HUES64 (cell line): Measurements from ENCODE around the gene SRC.

Experiments used
- H3K27ac ChIP-seq: 2 replicates; pipeline ENCODE4 v1.7.0; 2013; ENCODE audit warnings: low read depth, low read length, inconsistent platforms
- H3K27me3 ChIP-seq: 2 replicates; pipeline ENCODE4 v1.6.1; 2013; ENCODE audit warnings: mild to moderate bottlenecking, low read length; ENCODE audit not compliant: insufficient read depth
- H3K36me3 ChIP-seq: 2 replicates; pipeline ENCODE4 v1.6.1; 2013; ENCODE audit warnings: mild to moderate bottlenecking, low read length; ENCODE audit not compliant: insufficient read depth
- H3K4me1 ChIP-seq: 2 replicates; pipeline ENCODE4 v1.6.1; 2013; ENCODE audit warnings: mild to moderate bottlenecking, low read length, moderate library complexity; ENCODE audit not compliant: insufficient read depth
- H3K4me3 ChIP-seq: 2 replicates; pipeline ENCODE4 v1.5.1; 2013; ENCODE audit warnings: mild to moderate bottlenecking, low read length, moderate library complexity
- H3K9ac ChIP-seq: 2 replicates; pipeline ENCODE4 v1.6.1; 2013; ENCODE audit warnings: mild to moderate bottlenecking, low read depth, low read length
- H3K9me3 ChIP-seq: 2 replicates; pipeline ENCODE4 v1.6.1; 2013; ENCODE audit warnings: low read depth, low read length; ENCODE audit not compliant: insufficient read depth
- WGBS: fragments of 150-250, 120-280 bp; methylation state at CpG from one replicate; pipeline ENCODE4 v1.1.7; 2013; ENCODE audit warnings: missing lambda C conversion rate; 5-methylcytosine and 5-hydroxymethylcytosine counted together

The SRC gene

DNA sequence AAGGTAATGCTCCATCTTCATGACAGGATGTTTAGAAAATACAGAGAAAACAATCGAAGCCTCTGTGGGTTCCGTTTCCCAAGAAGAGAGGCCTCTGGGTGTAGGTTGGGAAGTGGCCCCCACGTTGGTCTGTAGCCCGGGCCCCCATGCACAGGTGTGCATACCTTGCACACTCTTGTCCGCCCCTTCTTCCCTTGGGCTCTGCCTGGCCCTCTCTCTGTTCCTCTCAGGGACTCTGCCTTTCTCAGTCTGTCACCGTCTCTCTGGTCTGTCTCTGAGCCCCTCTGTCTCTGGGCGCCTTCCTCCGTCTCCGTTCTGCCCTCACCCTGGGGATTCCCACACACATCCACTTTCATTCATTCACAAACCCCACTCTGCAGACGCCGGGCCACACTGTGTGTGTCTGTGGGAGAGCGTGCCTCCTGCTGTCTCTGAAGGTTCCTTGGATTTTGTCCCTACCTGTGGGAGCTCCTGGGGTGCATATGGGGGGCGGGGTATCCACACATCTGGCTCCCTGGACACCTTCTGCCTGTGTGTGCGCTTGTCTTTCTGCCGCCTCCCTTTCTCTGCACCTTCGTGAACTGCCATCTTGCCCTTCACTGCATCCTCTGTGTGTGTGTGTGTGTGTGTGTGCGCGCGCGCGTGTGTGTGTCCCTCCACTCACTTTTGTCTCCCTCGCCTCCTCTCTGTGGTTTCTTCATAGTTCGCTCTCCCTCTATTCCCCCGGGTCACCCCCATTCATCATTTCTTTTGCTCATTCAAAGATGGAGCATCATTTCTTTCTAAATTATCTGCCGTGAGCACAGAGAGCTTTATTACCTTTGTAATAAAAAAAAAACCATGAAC is 75.3 kb downstream of the SRC start:
- Histone ChIP-seq H3K4me3 (no peak overlapping the region), H3K27me3 (peaks cover 6% of the 10 kb centered on the region; the same call in 1 of the 2 replicates), H3K27ac (no peak overlapping the region), H3K36me3 (no peaks in the 10 kb centered on the region), H3K4me1 (peaks cover 32% of the 10 kb centered on the region), H3K9me3 (no peaks in the 10 kb centered on the region), H3K9ac (no peak overlapping the region)
- WGBS, result 88% methylated on average over 20 of the region's 25 CpGs

DNA sequence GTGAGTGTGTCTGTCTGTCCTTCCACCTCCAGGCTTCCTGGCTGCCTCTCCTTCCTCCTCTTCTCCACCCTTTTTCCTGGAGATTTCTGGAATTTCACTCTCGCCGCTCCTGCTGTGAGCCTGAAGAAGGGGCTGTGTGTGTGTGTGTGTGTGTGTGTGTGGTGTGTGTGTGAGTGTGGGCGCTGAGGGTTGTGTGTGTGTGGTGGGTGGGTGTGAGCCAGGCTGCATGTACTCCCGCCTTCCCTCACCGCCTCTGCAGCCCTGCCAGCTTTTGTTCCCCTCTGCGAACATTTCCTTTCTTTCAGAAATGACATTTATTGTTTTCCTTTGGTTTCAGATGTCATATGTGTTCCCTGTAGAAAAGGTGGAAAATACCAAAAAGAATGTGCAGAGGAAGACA is 76.0 kb downstream of the SRC start:
- H3K4me1 ChIP-seq, result peaks cover 32% of the 10 kb centered on the region
- H3K9ac ChIP-seq, result no peak overlapping the region
- peaks cover 6% of the 10 kb centered on the region; the same call in 1 of the 2 replicates for H3K27me3 ChIP-seq
- 46% methylated on average over 4 of the region's 6 CpGs for WGBS
- no peak overlapping the region for H3K27ac ChIP-seq
- H3K36me3 ChIP-seq, result no peaks in the 10 kb centered on the region
- no peaks in the 10 kb centered on the region for H3K9me3 ChIP-seq
- no peak overlapping the region for H3K4me3 ChIP-seq

DNA sequence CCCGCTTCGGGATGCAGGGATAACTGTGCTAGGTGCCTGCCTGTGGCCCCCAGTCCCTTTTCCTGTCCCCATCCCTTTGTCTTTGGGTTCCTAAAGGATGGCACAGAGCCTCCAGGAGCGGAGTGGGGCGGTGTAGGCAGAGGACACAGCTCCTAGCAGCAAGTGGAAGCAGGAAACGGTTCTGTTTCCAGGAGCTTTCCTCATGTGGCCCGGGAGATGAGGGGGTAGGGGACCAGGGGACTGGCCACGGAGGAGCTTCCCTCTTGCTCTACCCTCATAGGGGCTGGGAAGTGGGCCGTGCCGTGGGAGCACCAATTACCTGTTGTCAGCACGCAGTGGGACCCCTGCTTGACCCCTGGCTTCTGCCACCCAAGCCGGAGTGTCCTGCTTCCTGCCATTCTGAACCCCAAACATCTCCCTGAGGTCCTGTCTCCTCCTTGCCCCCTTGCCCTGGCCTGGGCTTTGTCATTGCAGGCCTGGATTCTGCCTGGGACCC is 76.9 kb downstream of the SRC start:
- Histone ChIP-seq H3K9ac (no peak overlapping the region), H3K4me3 (no peak overlapping the region), H3K4me1 (peaks cover 29% of the 10 kb centered on the region), H3K27ac (no peak overlapping the region), H3K9me3 (no peaks in the 10 kb centered on the region), H3K36me3 (no peaks in the 10 kb centered on the region), H3K27me3 (peaks cover 6% of the 10 kb centered on the region; the same call in 1 of the 2 replicates)
- WGBS, result 65% methylated on average over 11 of the region's 11 CpGs

DNA sequence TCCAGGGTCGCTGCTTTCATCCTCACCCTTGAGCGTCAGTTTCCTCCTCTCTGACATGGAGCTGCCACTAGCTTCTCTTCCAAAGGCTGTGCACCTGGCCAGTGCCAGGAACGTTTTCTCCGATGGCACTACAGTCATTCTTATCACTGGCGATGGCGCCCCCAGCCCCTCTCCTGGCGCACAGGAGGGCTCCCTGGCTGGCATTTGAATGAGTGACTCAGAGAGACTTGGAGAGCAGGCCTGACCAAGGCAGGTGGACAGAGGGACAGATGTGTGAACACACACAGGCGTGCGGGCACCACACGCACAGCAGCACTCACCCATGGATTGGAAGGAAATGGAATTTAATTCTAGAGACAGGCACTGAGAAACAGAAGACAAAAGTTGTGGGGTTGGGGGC is 77.6 kb downstream of the SRC start:
- 93% methylated on average over 10 of the region's 10 CpGs for WGBS
- H3K27me3 ChIP-seq, result peaks cover 3% of the 10 kb centered on the region; the same call in 1 of the 2 replicates
- no peak overlapping the region for H3K9ac ChIP-seq

DNA sequence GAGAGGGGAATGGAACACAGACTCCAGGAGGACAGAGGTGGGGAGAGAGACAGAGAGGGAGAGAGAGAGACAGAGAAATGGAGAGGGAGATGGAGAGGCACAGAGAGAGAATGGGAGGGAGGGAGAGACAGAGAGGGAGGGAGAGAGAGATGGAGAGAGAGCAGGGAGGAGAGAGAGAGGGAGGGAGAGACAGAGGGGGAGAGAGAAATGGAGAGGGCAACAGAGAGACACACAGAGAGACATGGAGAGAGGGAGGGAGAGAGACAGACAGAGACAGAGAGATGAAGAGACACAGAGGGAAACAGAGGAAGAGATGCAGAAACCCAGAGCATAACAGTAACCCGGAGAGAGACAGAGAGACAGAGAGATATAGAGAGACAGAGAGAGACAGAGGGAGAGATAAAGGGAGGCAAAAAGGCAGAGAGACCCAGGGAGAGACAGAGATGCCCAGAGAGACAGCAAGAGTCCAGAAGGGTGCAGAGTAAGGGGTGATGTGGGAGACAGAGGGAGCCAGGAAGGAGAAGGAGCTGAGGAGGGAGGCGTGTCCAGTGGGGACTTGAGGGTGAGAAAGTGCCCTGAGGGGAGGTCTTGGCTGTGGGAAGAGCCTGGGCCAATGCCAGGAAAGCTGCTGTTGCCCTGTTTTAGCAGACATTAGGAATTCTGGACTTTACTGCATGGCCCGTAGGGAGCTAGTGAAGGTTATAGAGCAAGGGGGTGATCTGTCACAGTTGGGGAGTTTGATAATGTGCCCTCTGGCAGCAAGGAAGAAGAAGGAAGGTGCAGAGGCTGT is 78.3 kb downstream of the SRC start:
- H3K9ac ChIP-seq, result no peak overlapping the region
- H3K4me1 ChIP-seq, result peaks cover 25% of the 10 kb centered on the region
- 87% methylated on average over 3 of the region's 3 CpGs for WGBS
- H3K9me3 ChIP-seq, result no peaks in the 10 kb centered on the region
- H3K27me3 ChIP-seq, result no peaks in the 10 kb centered on the region
- H3K36me3 ChIP-seq, result no peaks in the 10 kb centered on the region
- no peak overlapping the region for H3K4me3 ChIP-seq
- H3K27ac ChIP-seq, result no peak overlapping the region

More for the DNA sequence above, 77.6 kb downstream of the SRC start:
- Histone ChIP-seq H3K9me3 (no peaks in the 10 kb centered on the region), H3K4me1 (peaks cover 25% of the 10 kb centered on the region), H3K27ac (no peak overlapping the region), H3K36me3 (no peaks in the 10 kb centered on the region), H3K4me3 (no peak overlapping the region)

DNA sequence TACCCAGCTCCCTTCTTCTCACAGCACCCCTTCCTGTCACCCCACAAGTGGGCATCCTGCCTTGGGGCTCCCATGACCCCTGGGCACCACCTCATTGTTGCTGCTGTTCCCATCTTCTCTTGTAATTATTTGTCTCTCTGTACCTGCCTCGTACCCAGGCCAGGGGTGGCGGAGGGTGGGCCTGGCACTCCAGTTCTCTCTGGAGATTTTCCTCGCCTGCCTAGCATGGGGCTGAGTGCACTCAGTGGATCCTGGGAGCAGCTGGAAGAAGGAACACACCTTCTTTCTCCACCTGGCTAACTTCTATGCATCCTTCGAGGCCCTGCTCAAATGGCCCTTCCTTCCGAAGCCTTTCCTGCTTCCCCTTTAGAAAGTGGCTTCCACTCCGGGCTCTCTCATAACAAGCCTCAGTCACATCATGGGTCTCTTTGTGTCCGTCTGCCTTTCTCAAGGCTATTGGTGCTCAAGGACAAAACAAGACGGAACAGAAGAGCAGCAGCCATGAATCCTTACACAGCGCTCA is 79.2 kb downstream of the SRC start:
- Histone ChIP-seq H3K27ac (no peak overlapping the region), H3K9me3 (no peaks in the 10 kb centered on the region), H3K4me1 (peaks cover 20% of the 10 kb centered on the region), H3K36me3 (no peaks in the 10 kb centered on the region), H3K27me3 (no peaks in the 10 kb centered on the region), H3K9ac (no peak overlapping the region), H3K4me3 (no peak overlapping the region)
- 92% methylated on average over 9 of the region's 9 CpGs for WGBS

DNA sequence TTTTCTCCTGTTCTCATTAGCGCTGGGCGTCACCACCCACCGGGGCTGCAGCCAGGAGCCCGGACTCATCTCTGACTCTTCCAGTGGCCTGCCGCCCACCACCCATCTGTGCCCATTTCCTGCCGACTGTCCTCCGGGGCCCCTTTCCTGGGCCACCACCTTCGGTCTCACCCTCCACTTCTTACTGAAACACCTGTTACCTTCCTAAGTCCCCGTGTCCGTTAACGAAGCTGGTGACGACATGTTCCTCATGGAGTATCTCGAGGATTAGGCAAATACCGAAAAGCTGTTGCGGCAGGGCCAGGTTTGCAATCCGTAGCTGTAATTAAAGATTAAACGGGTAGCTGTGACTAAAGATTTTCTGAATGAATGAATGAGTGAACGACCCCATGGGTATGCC is 80.2 kb downstream of the SRC start:
- no peaks in the 10 kb centered on the region for H3K36me3 ChIP-seq
- H3K27ac ChIP-seq, result no peak overlapping the region
- no peaks in the 10 kb centered on the region for H3K9me3 ChIP-seq
- H3K4me1 ChIP-seq, result peaks cover 14% of the 10 kb centered on the region
- WGBS, result 88% methylated on average over 18 of the region's 18 CpGs
- H3K4me3 ChIP-seq, result no peak overlapping the region
- H3K9ac ChIP-seq, result no peak overlapping the region
- no peaks in the 10 kb centered on the region for H3K27me3 ChIP-seq

DNA sequence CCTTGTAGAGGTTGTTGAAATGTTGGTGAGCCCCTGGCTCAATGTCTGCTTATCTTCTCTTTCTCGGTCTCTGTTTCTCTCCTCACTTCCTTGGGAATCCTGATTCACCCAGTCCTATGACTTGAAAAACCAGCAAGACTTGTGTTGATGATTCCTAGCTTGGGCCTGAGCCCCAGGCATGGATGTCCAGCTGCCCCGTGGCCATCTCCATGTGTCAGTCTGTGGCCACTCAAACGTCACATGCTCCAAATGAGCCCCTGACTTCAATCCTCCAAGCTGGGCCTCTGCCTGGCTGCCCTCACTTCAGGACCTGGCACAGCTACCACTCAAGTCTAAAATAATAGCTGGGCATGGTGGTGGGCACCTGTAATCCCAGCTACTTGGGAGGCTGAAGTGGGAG is 81.0 kb downstream of the SRC start:
- Histone ChIP-seq H3K4me1 (peaks cover 10% of the 10 kb centered on the region; the same call in 1 of the 2 replicates), H3K4me3 (no peak overlapping the region), H3K9me3 (no peaks in the 10 kb centered on the region), H3K9ac (no peak overlapping the region), H3K36me3 (no peaks in the 10 kb centered on the region), H3K27ac (no peak overlapping the region), H3K27me3 (no peaks in the 10 kb centered on the region)
- WGBS, result 88% methylated on average over 3 of the region's 3 CpGs

DNA sequence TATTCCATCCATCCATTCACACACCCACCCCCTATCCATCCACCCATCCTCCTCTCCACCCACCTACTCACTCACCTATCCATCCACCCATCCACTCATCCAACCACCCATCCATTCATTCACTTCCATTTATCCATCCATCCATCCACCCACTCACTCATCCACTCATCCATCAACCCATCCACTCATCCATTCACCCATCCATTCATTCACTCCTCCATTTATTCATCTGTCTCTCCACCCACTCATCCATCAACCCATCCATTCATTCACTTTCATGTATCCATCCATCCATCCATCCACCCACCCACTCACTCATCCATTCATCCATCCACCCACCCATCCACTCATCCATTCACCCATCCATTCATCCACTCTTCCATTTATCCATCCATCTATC is 84.1 kb downstream of the SRC start:
- H3K27ac ChIP-seq, result no peak overlapping the region
- H3K4me3 ChIP-seq, result no peak overlapping the region
- no peaks in the 10 kb centered on the region for H3K36me3 ChIP-seq
- H3K27me3 ChIP-seq, result no peaks in the 10 kb centered on the region
- H3K9me3 ChIP-seq, result no peaks in the 10 kb centered on the region
- no peaks in the 10 kb centered on the region for H3K4me1 ChIP-seq
- H3K9ac ChIP-seq, result no peak overlapping the region

DNA sequence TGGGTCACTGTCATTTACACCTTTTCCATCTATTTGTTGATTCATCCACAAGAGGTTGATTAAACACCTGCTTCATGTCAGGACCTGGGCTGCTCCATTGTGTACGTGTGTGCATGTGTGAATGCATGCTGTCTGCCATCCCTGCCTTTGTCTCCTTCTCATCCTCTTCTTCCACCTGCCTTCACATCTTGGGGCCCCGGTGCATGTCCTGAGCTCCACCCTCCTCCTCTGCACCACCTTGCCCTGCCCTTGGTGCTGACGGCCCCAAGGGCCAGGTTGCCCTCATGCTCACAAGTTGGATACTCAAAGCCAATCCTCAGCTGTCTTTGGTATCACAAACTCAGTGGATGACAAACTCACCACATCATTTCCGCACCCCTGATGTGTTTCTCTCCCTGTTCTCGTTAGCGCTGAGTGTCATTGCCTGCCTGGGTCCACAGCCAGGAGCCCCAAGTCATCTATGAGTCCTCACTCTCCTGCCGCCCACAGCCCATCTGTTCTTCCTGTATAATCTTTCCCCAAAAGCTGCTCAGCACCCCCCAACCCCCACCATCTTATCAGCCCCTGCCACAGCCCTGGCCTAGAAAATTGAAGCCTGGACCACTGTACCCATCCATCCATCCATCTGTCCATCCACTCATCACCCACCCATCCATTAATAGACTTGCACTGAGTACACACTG is 85.0 kb downstream of the SRC start:
- Histone ChIP-seq H3K9me3 (no peaks in the 10 kb centered on the region), H3K4me1 (no peaks in the 10 kb centered on the region), H3K4me3 (no peak overlapping the region), H3K27me3 (no peaks in the 10 kb centered on the region), H3K36me3 (no peaks in the 10 kb centered on the region), H3K9ac (no peak overlapping the region), H3K27ac (no peak overlapping the region)
- WGBS, result 83% methylated on average over 7 of the region's 7 CpGs

DNA sequence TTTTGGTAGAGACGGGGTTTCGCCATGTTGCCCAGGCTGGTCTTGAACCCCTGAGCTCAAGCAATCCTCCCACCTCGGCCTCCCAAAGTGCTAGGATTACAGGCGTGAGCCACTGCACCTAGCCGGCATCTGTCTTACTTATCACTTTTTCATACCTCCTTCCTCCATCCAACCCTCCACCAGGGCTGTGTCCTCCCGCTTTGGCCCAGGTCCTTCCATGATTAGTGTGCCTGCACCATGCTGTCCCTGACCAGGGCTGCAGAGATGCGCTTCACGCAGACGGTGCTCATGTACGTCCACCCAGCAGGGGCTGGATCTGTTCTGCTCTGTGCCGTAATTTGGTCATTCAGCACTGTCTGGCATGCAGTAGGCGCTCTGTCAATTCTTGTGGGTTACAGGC is 85.8 kb downstream of the SRC start:
- Histone ChIP-seq H3K27me3 (no peaks in the 10 kb centered on the region), H3K27ac (no peak overlapping the region), H3K9me3 (no peaks in the 10 kb centered on the region), H3K4me1 (no peaks in the 10 kb centered on the region), H3K36me3 (no peaks in the 10 kb centered on the region), H3K9ac (no peak overlapping the region), H3K4me3 (no peak overlapping the region)
- 91% methylated on average over 12 of the region's 12 CpGs for WGBS
